SJSA1 (cell line): ENCODE measurements around the gene SLC5A11. TPM values are rescaled to one million over a fixed set of nuclear protein-coding genes. Genes with fewer than 3 reads are reported as not detected.
"Not testable (repeated sequence)": the region's sequence is repeated elsewhere in the genome, so short reads cannot be mapped to it uniquely, and the experiment has no call there.

Experiments
- DNase-seq, 2 experiments: peaks; one replicate each; pipeline ENCODE4 v3.0.0-alpha.2; 2015 to 2020; ENCODE audit warnings: low spot score in 2 of 2, low read depth in 1 of 2
- H3K27ac ChIP-seq: fragments of 250-450 bp; sonication (Bioruptor Pico); 2 replicates; pipeline ENCODE4 v1.5.1; 2020; ENCODE audit warnings: mild to moderate bottlenecking, moderate library complexity
- H3K27me3 ChIP-seq: fragments of 250-450 bp; sonication (Bioruptor Pico); replicated peaks from 2 replicates; pipeline ENCODE4 v1.5.1; 2020; ENCODE audit warnings: mild to moderate bottlenecking, moderate library complexity
- H3K36me3 ChIP-seq: fragments of 250-450 bp; sonication (Bioruptor Pico); 2 replicates; pipeline ENCODE4 v1.5.1; 2020; ENCODE audit warnings: mild to moderate bottlenecking
- H3K4me1 ChIP-seq: fragments of 250-450 bp; sonication (Bioruptor Pico); replicated peaks from 2 replicates; pipeline ENCODE4 v1.6.1; 2021; ENCODE audit warnings: mild to moderate bottlenecking
- H3K4me3 ChIP-seq: fragments of 250-450 bp; sonication (Bioruptor Pico); 2 replicates; pipeline ENCODE4 v1.5.1; 2020; ENCODE audit warnings: mild to moderate bottlenecking
- H3K9me3 ChIP-seq: fragments of 250-450 bp; sonication (Bioruptor Pico); replicated peaks from 2 replicates; pipeline ENCODE4 v1.5.1; 2020; ENCODE audit warnings: mild to moderate bottlenecking
- total RNA-seq: library from RNA; depleted of rRNA; stranded (reverse); fragments of >200 nt; shearing (Covaris generic); gene quantifications from 2 replicates; pipeline ENCODE4 v1.2.3, GENCODE V29; 2014; rRNA removed

SLC5A11 gene, protein sequence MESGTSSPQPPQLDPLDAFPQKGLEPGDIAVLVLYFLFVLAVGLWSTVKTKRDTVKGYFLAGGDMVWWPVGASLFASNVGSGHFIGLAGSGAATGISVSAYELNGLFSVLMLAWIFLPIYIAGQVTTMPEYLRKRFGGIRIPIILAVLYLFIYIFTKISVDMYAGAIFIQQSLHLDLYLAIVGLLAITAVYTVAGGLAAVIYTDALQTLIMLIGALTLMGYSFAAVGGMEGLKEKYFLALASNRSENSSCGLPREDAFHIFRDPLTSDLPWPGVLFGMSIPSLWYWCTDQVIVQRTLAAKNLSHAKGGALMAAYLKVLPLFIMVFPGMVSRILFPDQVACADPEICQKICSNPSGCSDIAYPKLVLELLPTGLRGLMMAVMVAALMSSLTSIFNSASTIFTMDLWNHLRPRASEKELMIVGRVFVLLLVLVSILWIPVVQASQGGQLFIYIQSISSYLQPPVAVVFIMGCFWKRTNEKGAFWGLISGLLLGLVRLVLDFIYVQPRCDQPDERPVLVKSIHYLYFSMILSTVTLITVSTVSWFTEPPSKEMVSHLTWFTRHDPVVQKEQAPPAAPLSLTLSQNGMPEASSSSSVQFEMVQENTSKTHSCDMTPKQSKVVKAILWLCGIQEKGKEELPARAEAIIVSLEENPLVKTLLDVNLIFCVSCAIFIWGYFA
- total RNA-seq = 0.16 TPM in 1 of 2 replicates, not detected in the other

DNA sequence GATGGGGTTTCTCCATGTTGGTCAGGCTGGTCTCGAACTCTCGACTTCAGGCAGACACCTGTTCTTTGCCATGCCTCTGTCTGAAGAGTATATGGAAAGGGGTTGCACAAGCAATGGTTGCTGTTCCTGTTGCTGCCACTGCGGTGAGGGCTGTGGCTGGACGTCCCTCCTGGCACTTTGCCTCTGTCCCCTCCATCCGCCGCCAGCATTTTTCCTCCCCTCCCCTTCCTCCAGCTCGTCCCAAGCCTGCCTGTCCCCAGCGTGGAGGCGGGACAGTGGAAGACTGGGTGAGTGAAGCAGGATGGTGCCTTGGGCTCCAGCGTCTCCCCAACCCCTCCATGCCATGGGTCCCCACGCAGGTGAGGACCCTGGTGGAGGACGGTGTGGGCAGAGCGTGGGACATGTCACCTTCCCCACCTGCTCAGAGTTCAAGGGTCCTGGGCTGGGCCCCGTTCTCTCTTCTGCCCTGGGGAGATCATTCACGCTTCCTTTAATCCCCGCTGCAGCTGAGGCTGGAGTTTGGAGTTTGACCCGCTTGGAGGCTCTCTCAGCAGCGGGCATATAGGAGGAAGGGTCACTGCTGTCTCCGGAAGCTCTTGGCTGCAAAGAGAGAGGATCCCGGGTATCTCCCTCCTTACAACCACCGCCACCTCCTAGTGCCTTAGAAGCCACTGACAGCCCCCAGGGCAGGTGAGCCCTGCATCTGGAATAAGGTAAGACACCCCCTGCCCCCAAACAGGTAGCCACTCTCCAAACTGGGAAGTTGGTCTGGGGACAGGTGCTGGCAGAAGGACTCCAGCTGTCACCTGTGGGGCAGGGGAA is at the start of gene SLC5A11:
SLC5A11 (plus strand) TSS at position 238 of the 822 bp plus-strand sequence. CDS start 12,681 bp downstream, outside the sequence.
- no peak within 1 kb of the TSS for H3K27ac ChIP-seq
- DNase-seq = peak in 1 of 2 experiments; percentile 37
- H3K36me3 ChIP-seq = no peaks in the 10 kb centered on the region
- no peak within 1 kb of the TSS for H3K4me3 ChIP-seq
- H3K27me3 ChIP-seq = no peaks in the 10 kb centered on the region
- peaks cover 34% of the 10 kb centered on the region for H3K4me1 ChIP-seq
- H3K9me3 ChIP-seq = no peaks in the 10 kb centered on the region

GRCh38 chr16:24800586-24800985 is 45.2 kb upstream of the SLC5A11 start:
- peaks cover 99% of the 10 kb centered on the region for H3K36me3 ChIP-seq
- H3K9me3 ChIP-seq = no peaks in the 10 kb centered on the region
- no peak overlapping the region for H3K27ac ChIP-seq
- H3K27me3 ChIP-seq = no peaks in the 10 kb centered on the region
- peak in 1 of 2 experiments; percentile 8 for DNase-seq
- no peaks in the 10 kb centered on the region for H3K4me1 ChIP-seq
- H3K4me3 ChIP-seq = no peak overlapping the region

GRCh38 chr16:24801761-24802302 is 43.9 kb upstream of the SLC5A11 start:
- no peaks in the 10 kb centered on the region for H3K27me3 ChIP-seq
- H3K36me3 ChIP-seq = peaks cover 99% of the 10 kb centered on the region
- no peaks in the 10 kb centered on the region for H3K9me3 ChIP-seq
- no peak overlapping the region for H3K27ac ChIP-seq
- no peak overlapping the region for H3K4me3 ChIP-seq
- no peak for DNase-seq
- no peaks in the 10 kb centered on the region for H3K4me1 ChIP-seq

DNA sequence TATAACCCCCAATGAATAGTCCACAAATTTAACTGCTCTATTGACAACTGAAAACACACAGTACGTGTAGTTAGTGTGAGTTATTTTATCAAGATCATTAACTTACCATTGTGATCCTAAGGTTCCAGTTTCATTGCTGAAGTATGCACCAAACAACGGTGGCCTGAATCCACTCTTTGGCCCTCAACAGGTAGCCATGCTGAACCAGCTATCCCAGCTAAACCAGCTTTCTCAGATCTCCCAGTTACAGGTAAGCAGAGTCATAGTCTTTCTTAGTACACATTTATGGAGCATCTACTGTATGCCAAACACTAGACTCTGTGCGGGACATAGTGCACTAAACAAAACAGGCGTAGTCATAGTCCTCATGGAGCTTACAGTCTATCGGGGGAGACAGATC is 40.3 kb upstream of the SLC5A11 start:
- H3K36me3 ChIP-seq = peaks cover 99% of the 10 kb centered on the region

DNA sequence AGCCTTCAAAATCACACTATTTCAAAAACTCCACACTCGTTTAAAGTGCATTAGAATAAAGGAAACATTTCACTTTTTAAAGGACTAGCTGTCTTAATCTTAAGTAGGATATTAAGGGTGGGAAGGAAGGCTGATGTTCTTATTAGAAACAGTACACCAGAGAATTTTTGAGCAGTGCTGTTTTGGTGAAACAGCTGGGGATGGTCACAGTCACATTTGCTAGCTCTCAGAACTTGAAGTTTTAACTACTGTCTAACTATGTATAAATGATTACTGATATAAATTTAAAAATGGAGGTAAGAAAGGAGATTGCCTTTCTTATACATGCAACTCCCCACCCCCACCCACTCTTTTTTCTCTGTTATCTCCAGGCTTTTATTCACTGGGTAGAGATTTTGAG is 38.5 kb upstream of the SLC5A11 start:
- Histone ChIP-seq H3K4me3 (no peak overlapping the region), H3K36me3 (peaks cover 100% of the 10 kb centered on the region), H3K27ac (no peak overlapping the region), H3K27me3 (no peaks in the 10 kb centered on the region), H3K4me1 (no peaks in the 10 kb centered on the region), H3K9me3 (no peaks in the 10 kb centered on the region)
- DNase-seq = no peak

More for the DNA sequence above, 40.3 kb upstream of the SLC5A11 start:
- Histone ChIP-seq H3K27me3 (no peaks in the 10 kb centered on the region), H3K9me3 (no peaks in the 10 kb centered on the region), H3K4me1 (no peaks in the 10 kb centered on the region), H3K4me3 (no peak overlapping the region), H3K27ac (no peak overlapping the region)
- no peak for DNase-seq

DNA sequence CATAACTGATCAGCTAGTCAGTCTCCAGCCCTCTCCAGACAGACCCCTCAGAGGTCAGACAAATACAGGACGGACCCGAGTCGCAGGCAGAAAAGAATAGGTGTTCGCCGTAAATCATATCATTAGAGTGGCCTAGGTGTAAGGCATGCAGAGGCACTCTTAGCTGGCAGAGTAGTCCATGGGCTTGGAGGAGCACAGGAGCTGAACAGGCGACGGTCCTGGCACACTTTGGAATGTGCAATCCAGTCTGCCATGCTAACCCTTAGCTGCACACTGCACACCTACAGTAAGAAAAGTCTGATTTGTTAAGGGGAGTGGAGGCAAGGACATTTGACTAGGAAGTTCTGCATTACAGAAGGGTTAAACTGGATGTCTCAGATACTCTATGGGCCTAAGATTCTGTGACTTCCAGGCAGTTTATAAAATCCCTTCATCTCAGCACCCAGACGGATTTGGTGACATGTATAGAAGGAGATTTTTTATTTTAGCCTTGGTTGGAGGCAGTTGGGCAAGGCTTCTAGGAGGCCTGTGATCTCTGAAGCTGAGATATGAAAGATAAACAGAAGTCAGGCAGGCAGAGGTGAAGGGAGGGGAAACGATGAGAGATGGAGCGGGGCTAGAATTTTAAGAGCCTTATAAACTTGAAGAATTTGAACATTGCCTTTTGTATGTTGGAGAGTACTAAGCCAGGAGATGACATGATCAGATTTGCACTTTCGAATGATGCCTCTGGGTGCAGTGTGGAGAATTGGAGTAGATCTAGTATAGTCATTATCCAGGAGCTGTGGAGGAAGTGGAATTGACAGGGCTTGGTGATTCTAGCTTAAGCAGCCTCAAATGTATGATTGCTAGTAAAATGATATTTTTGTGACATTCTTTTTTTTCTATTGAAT is 34.6 kb upstream of the SLC5A11 start:
- H3K4me3 ChIP-seq = no peak overlapping the region
- no peaks in the 10 kb centered on the region for H3K27me3 ChIP-seq
- no peaks in the 10 kb centered on the region for H3K9me3 ChIP-seq
- no peak overlapping the region for H3K27ac ChIP-seq
- DNase-seq = no peak
- peaks cover 96% of the 10 kb centered on the region for H3K36me3 ChIP-seq
- no peaks in the 10 kb centered on the region for H3K4me1 ChIP-seq

DNA sequence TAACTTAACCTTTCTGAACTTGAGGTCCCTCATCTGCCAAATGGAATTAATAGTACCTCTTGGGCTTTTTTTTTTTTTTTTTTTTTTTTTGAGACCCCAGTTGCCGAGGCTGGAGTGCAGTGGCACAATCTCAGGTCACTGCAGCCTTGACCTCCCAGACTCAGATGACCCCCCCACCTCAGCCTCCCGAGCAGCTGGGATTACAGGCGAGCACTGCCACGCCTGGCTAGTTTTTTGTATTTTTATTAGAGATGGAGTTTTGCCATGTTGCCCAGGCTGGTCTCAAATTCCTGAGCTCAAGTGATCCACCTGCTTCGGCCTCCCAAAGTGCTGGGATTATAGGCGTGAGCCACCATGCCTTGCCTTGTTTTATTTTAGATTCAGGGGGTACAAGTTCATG is 33.0 kb upstream of the SLC5A11 start:
- not testable (repeated sequence) for H3K27ac ChIP-seq, DNase-seq, H3K4me3 ChIP-seq, H3K9me3 ChIP-seq, H3K4me1 ChIP-seq, H3K27me3 ChIP-seq
- H3K36me3 ChIP-seq = peaks cover 96% of the 10 kb centered on the region

- Histone ChIP-seq H3K36me3 (peaks cover 96% of the 10 kb centered on the region), H3K9me3 (no peaks in the 10 kb centered on the region), H3K27ac (no peak overlapping the region), H3K27me3 (no peaks in the 10 kb centered on the region), H3K4me3 (no peak overlapping the region), H3K4me1 (no peaks in the 10 kb centered on the region)
- no peak for DNase-seq
These were observed 30.7 kb upstream of the SLC5A11 start for GRCh38 chr16:24815021-24815420.

DNA sequence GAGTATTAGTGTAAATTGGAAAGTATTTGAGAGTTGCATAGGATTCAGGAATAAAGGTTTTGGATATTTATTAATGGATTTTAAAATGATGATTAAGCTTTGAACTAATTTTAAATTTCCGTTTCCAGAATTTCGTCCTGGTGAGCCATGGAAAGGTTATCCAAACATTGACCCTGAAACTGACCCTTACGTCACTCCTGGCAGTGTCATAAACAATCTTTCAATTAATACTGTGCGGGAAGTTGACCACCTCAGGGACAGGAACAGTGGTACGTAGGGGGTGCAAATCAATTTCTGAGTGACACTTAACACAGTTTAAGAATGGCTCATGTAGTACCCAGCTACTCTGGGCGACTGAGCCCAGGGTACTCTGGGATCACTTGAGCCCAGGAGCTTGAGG is 29.1 kb upstream of the SLC5A11 start:
- H3K36me3 ChIP-seq = peaks cover 96% of the 10 kb centered on the region
- H3K27me3 ChIP-seq = no peaks in the 10 kb centered on the region
- DNase-seq = no peak

GRCh38 chr16:24819462-24820040 is 26.2 kb upstream of the SLC5A11 start:
- Histone ChIP-seq H3K27me3 (no peaks in the 10 kb centered on the region), H3K9me3 (no peaks in the 10 kb centered on the region), H3K36me3 (peaks cover 92% of the 10 kb centered on the region), H3K27ac (no peak overlapping the region), H3K4me3 (no peak overlapping the region), H3K4me1 (no peaks in the 10 kb centered on the region)
- no peak for DNase-seq

More for the DNA sequence above, 29.1 kb upstream of the SLC5A11 start:
- H3K27ac ChIP-seq = no peak overlapping the region
- H3K4me3 ChIP-seq = no peak overlapping the region
- H3K4me1 ChIP-seq = no peaks in the 10 kb centered on the region
- no peaks in the 10 kb centered on the region for H3K9me3 ChIP-seq

DNA sequence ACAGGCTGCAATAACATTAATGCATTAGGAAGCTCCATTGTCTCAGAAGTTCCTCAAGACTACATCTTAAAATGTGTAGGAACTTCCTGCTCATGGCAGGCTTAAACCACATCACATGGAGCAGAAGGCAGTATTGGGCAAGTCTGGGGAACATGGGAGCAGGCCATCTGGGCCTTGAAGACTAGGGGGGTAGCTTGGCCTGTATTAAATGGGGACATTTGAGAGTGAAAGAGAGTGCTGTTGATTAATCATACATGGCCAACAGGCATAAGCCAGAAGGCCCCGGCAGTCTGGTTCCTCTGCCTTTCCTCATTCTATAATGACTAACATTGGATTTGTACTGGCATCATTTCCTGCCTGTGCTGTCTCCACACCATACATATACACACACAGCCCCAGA is 25.2 kb upstream of the SLC5A11 start:
- no peaks in the 10 kb centered on the region for H3K4me1 ChIP-seq
- no peak overlapping the region for H3K4me3 ChIP-seq
- no peak overlapping the region for H3K27ac ChIP-seq
- peaks cover 91% of the 10 kb centered on the region for H3K36me3 ChIP-seq
- H3K9me3 ChIP-seq = no peaks in the 10 kb centered on the region
- DNase-seq = no peak
- no peaks in the 10 kb centered on the region for H3K27me3 ChIP-seq

GRCh38 chr16:24821129-24821528 is 24.6 kb upstream of the SLC5A11 start:
- Histone ChIP-seq H3K9me3 (no peaks in the 10 kb centered on the region), H3K4me3 (no peak overlapping the region), H3K4me1 (no peaks in the 10 kb centered on the region), H3K36me3 (peaks cover 90% of the 10 kb centered on the region), H3K27ac (no peak overlapping the region), H3K27me3 (no peaks in the 10 kb centered on the region)
- DNase-seq = no peak
